Mononuclear cell (primary cell): ENCODE results near the gene OR4X1. TPM values are rescaled to one million over a fixed set of nuclear protein-coding genes. Genes with fewer than 3 reads are reported as not detected.
"Not testable (repeated sequence)": the region's sequence is repeated elsewhere in the genome, so short reads cannot be mapped to it uniquely, and the experiment has no call there.

ENCODE experiments used
- H3K27me3 ChIP-seq: 2 replicates; pipeline ENCODE4 v1.6.0; 2011; ENCODE audit warnings: low read length, control low read depth; ENCODE audit not compliant: insufficient read depth
- H3K4me1 ChIP-seq: 2 replicates; pipeline ENCODE4 v1.5.1; 2011; ENCODE audit warnings: mild to moderate bottlenecking, low read length, control low read depth; ENCODE audit not compliant: insufficient read depth
- H3K4me3 ChIP-seq: 2 replicates; pipeline ENCODE4 v1.5.1; 2011; ENCODE audit warnings: mild to moderate bottlenecking, low read length, moderate library complexity
- H3K9me3 ChIP-seq: 2 replicates; pipeline ENCODE4 v1.5.1; 2011; ENCODE audit warnings: low read depth, mild to moderate bottlenecking, control low read depth, low read length
- total RNA-seq: library from RNA; depleted of rRNA; stranded (reverse); fragments of >200 nt; gene quantifications from one replicate; pipeline ENCODE4 v1.2.3, GENCODE V29; 2012

Gene OR4X1
- total RNA-seq = not detected

- H3K27me3 ChIP-seq = no peaks in the 10 kb centered on the region
- H3K4me3 ChIP-seq = no peak within 1 kb of the TSS
- no peaks in the 10 kb centered on the region for H3K9me3 ChIP-seq
- no peaks in the 10 kb centered on the region for H3K4me1 ChIP-seq
Measured at GRCh38 chr11:48263423-48263911, at the start of gene OR4X1. OR4X1 (plus strand) TSS chr11:48263861; CDS start chr11:48263861, 0 bp downstream.

GRCh38 chr11:48216510-48216909, 47.2 kb upstream of the OR4X1 start, which contains the start of gene OR4B1:
OR4B1 (plus strand) TSS chr11:48216810; CDS start chr11:48216810, 0 bp downstream.
- H3K4me1 ChIP-seq = no peaks in the 10 kb centered on the region
- no peak within 1 kb of the TSS for H3K4me3 ChIP-seq
- H3K27me3 ChIP-seq = no peaks in the 10 kb centered on the region
- no peaks in the 10 kb centered on the region for H3K9me3 ChIP-seq

- no peak overlapping the region for H3K4me3 ChIP-seq
- H3K27me3 ChIP-seq = no peaks in the 10 kb centered on the region
- H3K4me1 ChIP-seq = no peaks in the 10 kb centered on the region
- H3K9me3 ChIP-seq = no peaks in the 10 kb centered on the region
Measured at GRCh38 chr11:48228761-48229160, 34.9 kb upstream of the OR4X1 start.

GRCh38 chr11:48230057-48230456, 33.6 kb upstream of the OR4X1 start:
- H3K4me1 ChIP-seq, H3K27me3 ChIP-seq, H3K4me3 ChIP-seq, H3K9me3 ChIP-seq: not testable (repeated sequence)

- no peaks in the 10 kb centered on the region for H3K4me1 ChIP-seq
- H3K27me3 ChIP-seq = no peaks in the 10 kb centered on the region
- no peak overlapping the region for H3K4me3 ChIP-seq
- H3K9me3 ChIP-seq = no peaks in the 10 kb centered on the region
Measured at GRCh38 chr11:48237727-48238126, 25.9 kb upstream of the OR4X1 start.

GRCh38 chr11:48242501-48242900, 21.2 kb upstream of the OR4X1 start:
- Histone ChIP-seq H3K4me3 (no peak overlapping the region), H3K27me3 (no peaks in the 10 kb centered on the region), H3K4me1 (no peaks in the 10 kb centered on the region), H3K9me3 (no peaks in the 10 kb centered on the region)

- Histone ChIP-seq H3K9me3 (peaks cover 5% of the 10 kb centered on the region), H3K27me3 (no peaks in the 10 kb centered on the region), H3K4me3 (no peak within 1 kb of the TSS), H3K4me1 (no peaks in the 10 kb centered on the region)
Measured at GRCh38 chr11:48244804-48245203, 18.9 kb upstream of the OR4X1 start, which contains the start of gene OR4X2. OR4X2 (plus strand) TSS chr11:48245104; CDS start chr11:48245104, 0 bp downstream.

GRCh38 chr11:48248902-48249301, 14.8 kb upstream of the OR4X1 start:
- H3K4me3 ChIP-seq = no peak overlapping the region
- peaks cover 5% of the 10 kb centered on the region for H3K9me3 ChIP-seq
- peaks cover 3% of the 10 kb centered on the region for H3K27me3 ChIP-seq
- no peaks in the 10 kb centered on the region for H3K4me1 ChIP-seq

GRCh38 chr11:48261600-48261999, 2.1 kb upstream of the OR4X1 start:
- no peaks in the 10 kb centered on the region for H3K4me1 ChIP-seq
- H3K9me3 ChIP-seq = no peaks in the 10 kb centered on the region
- H3K27me3 ChIP-seq = no peaks in the 10 kb centered on the region
- no peak overlapping the region for H3K4me3 ChIP-seq

- no peaks in the 10 kb centered on the region for H3K4me1 ChIP-seq
- no peaks in the 10 kb centered on the region for H3K9me3 ChIP-seq
- no peak overlapping the region for H3K4me3 ChIP-seq
- no peaks in the 10 kb centered on the region for H3K27me3 ChIP-seq
Measured at GRCh38 chr11:48270621-48271020, 7.0 kb downstream of the OR4X1 start.

- H3K4me3 ChIP-seq = no peak overlapping the region
- no peaks in the 10 kb centered on the region for H3K4me1 ChIP-seq
- H3K27me3 ChIP-seq = no peaks in the 10 kb centered on the region
- H3K9me3 ChIP-seq = no peaks in the 10 kb centered on the region
Measured at GRCh38 chr11:48272606-48273005, 8.9 kb downstream of the OR4X1 start.

- H3K27me3 ChIP-seq = no peaks in the 10 kb centered on the region
- no peaks in the 10 kb centered on the region for H3K9me3 ChIP-seq
- no peak within 1 kb of the TSS for H3K4me3 ChIP-seq
- no peaks in the 10 kb centered on the region for H3K4me1 ChIP-seq
Measured at GRCh38 chr11:48305923-48306322, 42.3 kb downstream of the OR4X1 start, which contains the start of gene OR4S1. OR4S1 (plus strand) TSS chr11:48306223; CDS start chr11:48306223, 0 bp downstream.

GRCh38 chr11:48307760-48308386, 44.2 kb downstream of the OR4X1 start:
- no peaks in the 10 kb centered on the region for H3K9me3 ChIP-seq
- no peaks in the 10 kb centered on the region for H3K4me1 ChIP-seq
- no peak overlapping the region for H3K4me3 ChIP-seq
- H3K27me3 ChIP-seq = no peaks in the 10 kb centered on the region

- H3K4me3 ChIP-seq = not testable (repeated sequence)
Measured at GRCh38 chr11:48313590-48313989, 49.9 kb downstream of the OR4X1 start.

More at GRCh38 chr11:48313590-48313989, 49.9 kb downstream of the OR4X1 start:
- H3K4me1 ChIP-seq, H3K27me3 ChIP-seq, H3K9me3 ChIP-seq: not testable (repeated sequence)
